Stimulated activated CD8-positive, alpha-beta memory T cell treated with anti-CD3 and anti-CD28 coated beads, Interleukin-7, amount 100 ng/mL, for 1 hour (primary cell): Measurements from ENCODE around the gene ANKRD23.
"Not testable (repeated sequence)": the region's sequence is repeated elsewhere in the genome, so short reads cannot be mapped to it uniquely, and the experiment has no call there.

Experiments used
- DNase-seq, 2 donors: peaks; one replicate each; pipeline ENCODE4 v3.0.0-alpha.2; 2020; ENCODE audit warnings: low read depth in 2 of 2

ANKRD23 gene

GRCh38 chr2:96843538-96844268 lies at the start of gene ANKRD23:
ANKRD23 (minus strand) TSS chr2:96844021; CDS start chr2:96843992, 29 bp downstream.
- DNase-seq = no peak

GRCh38 chr2:96891591-96892333 lies 47.9 kb upstream of the ANKRD23 start:
- no peak for DNase-seq

- no peak for DNase-seq
Measured at GRCh38 chr2:96890726-96891385, 47.0 kb upstream of the ANKRD23 start.

- DNase-seq = no peak
Measured at GRCh38 chr2:96890252-96890651, 46.4 kb upstream of the ANKRD23 start.

GRCh38 chr2:96889502-96889901 lies 45.7 kb upstream of the ANKRD23 start:
- DNase-seq = not testable (repeated sequence)

DNA sequence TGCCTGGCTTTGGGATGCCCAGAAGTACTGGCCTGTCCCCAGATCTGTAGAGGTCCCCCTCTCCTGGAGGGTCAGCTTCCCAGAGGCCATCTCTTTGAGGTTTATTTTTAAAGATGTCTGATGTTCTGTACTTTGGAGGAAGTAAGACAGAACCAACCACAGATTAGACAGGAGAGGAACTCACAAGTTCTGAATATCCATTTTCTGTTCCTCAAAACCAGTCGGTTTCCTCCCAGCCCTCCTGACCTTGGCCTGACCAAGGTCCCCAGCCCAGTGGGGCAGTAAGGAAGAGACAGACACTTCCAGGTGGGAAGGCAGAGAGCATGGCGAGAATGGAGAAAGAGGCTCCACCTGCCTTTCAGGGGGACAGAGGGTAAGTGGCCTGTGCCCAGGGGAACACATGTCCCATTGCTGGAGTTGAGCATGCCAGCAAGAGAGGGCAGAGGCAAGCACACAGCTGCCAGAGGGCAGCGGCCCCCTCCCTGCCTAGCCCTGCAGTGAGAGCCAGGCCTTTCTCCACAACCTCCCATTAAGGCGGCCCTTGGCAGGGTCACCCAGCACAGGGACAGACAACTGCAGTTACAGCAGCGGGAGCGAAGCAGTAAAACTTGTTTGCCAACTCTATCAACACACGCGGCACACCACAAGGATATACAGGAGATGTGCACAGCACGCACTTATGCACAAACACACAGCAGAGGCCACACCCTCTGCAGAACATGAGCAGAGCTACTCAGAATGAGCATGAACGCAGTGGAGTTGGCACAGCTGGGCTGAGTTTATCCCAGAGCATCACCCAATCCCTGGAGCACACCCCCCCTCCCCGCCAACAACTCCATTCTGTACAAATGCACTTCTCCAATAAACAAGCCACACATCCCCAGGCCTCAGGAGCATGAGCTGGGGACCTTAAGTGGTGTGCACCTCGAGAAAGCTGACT lies 44.5 kb upstream of the ANKRD23 start:
- DNase-seq = no peak

DNA sequence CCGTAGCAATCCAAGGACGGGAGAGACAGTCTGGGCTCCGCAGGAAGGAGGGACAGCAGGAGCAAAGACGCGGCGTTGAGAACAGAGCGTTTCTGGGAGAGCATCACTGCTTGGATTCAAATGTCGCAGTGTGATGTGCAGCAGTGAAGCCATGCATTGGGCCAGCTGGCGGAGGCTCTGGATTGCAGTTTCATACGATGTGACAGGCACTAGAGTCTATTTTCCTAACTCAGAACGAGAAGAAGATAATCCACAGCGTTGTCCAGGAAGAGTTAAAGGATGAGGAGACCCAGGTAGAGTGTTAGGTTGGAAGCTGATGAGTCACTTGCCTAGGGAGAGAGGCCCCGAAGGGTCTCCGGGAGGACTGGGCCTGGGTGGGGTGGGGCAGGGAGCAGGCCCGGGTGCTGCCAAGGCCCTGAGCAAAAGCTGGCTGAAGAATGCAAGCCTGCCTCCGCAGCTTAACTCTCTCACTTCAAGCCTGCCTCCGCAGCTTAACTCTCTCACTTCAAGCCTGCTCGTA lies 43.7 kb upstream of the ANKRD23 start:
- DNase-seq = no peak

DNA sequence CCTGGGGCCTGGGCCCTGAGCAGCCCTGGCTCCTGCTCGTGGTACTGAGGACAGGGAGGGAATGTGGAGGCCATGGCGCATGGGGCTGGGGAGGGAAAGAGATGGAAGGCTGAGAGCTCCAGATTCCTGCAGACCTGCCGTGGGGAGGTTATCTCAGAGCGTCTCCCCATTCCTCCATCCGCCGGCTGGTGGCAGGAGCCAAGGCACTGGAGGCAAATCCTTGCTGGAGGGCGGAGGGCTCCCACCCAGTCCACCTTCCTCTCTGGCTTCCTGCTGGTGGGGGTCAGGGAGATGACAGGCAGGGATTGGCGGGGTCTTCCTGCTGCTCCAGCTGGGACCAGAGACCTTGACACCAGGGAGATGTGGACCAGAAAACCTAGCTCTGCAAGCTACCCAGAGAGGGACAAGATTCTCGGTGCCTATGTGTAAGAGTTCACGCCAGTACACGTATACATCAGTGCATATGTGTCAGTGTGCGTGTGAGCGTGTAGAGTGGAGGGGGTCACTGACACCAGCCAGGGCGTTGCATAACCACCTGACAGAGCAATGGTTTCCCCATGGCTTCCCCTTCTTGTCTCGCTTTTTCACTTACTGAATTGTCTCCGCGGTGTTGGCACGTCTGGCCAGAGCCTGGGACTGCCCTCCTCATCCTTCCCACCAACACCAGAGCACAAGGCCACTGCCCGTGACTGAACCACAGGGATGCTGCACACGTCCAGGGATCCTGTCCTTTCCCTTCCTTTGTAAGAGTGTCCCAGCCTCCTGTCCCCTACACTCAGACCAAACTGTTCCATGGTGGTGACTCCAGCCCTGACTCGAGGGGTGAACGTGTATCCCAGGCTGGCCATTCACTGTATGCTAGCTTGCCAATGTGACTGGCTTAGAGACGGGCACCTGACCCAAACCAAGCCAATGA lies 41.9 kb upstream of the ANKRD23 start:
- DNase-seq = no peak

DNA sequence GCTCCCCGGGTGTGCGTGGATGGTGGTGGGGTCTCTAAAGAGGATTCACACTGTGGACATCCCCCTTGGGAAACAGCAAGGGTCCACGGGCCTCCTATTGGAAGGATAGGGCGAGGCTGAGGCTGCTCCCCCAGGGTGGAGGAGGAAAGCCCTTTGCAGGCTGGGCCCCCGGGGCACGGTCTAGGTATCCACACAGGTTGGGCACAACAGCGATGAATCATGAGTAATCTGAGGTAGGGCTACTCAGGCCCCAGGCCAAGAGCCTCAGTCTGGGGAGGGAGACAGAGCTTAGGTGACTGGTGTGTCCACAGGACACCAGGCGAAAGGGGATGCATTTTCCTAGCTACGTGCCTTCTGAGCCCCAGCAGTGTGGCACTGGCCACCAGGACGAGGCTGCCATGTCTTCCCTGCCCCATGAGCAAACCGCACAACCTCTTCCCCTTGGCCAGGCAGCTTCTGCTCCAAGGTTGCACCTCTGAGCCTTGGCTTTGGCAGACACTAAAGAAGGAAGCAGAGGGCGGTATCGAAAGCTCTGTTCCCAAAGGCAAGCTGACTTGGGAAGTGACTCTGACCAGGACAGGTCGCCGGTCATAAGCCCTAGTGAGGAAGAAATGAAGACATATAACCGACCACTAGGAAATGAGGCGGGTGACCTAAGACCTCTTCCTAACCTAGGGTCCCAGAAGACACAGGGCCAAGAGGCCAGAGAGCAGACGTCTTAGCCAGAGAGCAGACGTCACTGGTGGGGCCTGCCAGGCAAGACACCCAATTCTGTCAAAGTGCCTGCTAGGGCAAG lies 40.7 kb upstream of the ANKRD23 start:
- no peak for DNase-seq

DNA sequence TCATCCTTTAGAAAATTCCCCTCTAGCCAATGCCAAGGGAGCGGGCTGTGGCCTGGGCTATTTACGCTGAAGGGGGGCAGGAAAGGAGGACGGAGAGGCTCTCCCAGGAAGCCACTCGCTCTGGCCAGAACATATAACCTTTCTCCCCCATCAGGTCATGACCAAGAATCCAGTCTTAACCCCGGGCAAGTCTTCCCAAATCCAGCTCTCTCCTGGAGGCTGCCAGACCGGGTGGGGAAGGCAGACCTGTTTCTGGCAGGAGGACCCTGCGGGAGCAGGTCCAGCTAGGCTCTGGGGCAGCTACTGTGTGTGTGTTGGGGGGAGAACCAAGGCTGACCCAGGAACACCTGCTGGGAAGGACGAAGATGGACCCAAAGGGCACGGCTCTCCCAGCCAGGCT lies 39.5 kb upstream of the ANKRD23 start:
- DNase-seq = no peak

- no peak for DNase-seq
Measured at GRCh38 chr2:96882906-96883305, 39.1 kb upstream of the ANKRD23 start.

- DNase-seq = no peak
Measured at GRCh38 chr2:96882230-96882629, 38.4 kb upstream of the ANKRD23 start.

- DNase-seq = no peak
Measured at GRCh38 chr2:96881349-96882195, 37.8 kb upstream of the ANKRD23 start.

DNA sequence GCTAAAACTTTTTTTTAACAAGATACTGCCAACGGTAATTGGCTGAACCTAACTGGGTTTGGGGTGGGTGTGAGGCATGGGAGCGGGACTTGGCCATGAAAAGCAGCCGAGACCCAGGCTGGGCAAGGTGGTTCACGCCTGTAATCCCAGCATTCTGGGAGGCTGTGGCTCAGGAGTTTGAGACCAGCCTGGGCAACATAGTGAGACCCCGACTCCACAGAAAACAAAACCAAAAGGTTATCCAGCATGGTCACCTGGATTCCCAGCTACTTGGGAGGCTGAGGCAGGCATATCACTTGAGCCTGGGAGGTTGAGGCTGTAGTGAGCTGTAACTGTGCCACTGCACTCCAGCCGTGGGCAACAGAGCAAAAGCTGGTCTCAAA lies 37.1 kb upstream of the ANKRD23 start:
- DNase-seq = no peak

- DNase-seq = no peak
Measured at GRCh38 chr2:96879545-96880040, 35.8 kb upstream of the ANKRD23 start.

GRCh38 chr2:96878796-96879544 lies 35.1 kb upstream of the ANKRD23 start:
- DNase-seq = no peak

GRCh38 chr2:96878171-96878570 lies 34.4 kb upstream of the ANKRD23 start:
- DNase-seq = no peak

DNA sequence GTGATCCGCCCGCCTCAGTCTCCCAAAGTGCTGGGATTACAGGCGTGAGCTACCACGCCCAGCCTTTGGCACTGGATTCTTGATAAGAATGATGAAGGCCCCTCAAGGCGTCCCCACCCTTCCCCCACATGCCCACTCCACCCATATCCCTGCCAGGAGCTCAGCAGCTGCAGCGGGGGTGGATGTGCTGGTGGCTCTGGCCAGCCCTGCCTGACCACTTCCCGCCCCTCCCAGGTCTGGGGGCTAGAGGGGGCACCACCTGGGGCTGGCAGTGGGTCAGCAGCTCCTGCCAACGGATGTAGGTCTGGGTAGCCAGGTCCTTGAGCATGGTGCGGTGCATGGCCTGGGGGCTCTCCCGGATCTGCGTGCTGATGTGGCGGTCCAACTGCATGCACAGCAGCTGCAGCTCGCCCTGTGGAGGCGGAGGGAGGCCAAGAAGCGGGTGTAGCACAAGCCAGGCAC lies 33.8 kb upstream of the ANKRD23 start:
- no peak for DNase-seq
